Neural cell (in vitro differentiated cells): ENCODE data around the gene KCNA2. TPM values are rescaled to one million over a fixed set of nuclear protein-coding genes. Genes with fewer than 3 reads are reported as not detected.

Source experiments
- H2AFZ ChIP-seq: fragments of 200-600, 300-800 bp; sonication (generic), shearing (Covaris generic); 2 replicates; pipeline ENCODE4 v1.6.0; 2014; ENCODE audit warnings: low read depth, mild to moderate bottlenecking, antibody characterized with exemption, low read length, moderate library complexity
- H3F3A ChIP-seq: fragments of 200-600 bp; shearing (Covaris generic); 2 replicates; pipeline ENCODE4 v1.6.1; 2016; ENCODE audit warnings: mild to moderate bottlenecking, moderate library complexity, mixed read lengths, antibody characterized with exemption, low read length; ENCODE audit not compliant: insufficient read depth, poor library complexity, severe bottlenecking
- H3K27ac ChIP-seq: fragments of 200-600, 300-800 bp; sonication (generic), shearing (Covaris generic); 2 replicates; pipeline ENCODE4 v1.5.1; 2014; ENCODE audit warnings: mild to moderate bottlenecking, low read length, moderate library complexity
- H3K27me3 ChIP-seq: fragments of 300-800, 200-600 bp; sonication (generic), shearing (Covaris generic); 2 replicates; pipeline ENCODE4 v1.6.0; 2014; ENCODE audit warnings: mild to moderate bottlenecking, low read depth, low read length, moderate library complexity; ENCODE audit not compliant: insufficient read depth
- H3K36me3 ChIP-seq: fragments of 300-800, 200-600 bp; sonication (generic), shearing (Covaris generic); 2 replicates; pipeline ENCODE4 v1.5.1; 2014; ENCODE audit warnings: mild to moderate bottlenecking, antibody characterized with exemption, low read length, moderate library complexity; ENCODE audit not compliant: insufficient read depth
- H3K4me2 ChIP-seq: fragments of 300-800, 200-600 bp; sonication (generic), shearing (Covaris generic); 2 replicates; pipeline ENCODE4 v1.6.0; 2014; ENCODE audit warnings: mild to moderate bottlenecking, low read length
- H3K4me3 ChIP-seq: fragments of 300-800, 200-600 bp; sonication (generic), shearing (Covaris generic); 2 replicates; pipeline ENCODE4 v1.5.1; 2014; ENCODE audit warnings: mild to moderate bottlenecking, low read length, moderate library complexity
- H3K79me2 ChIP-seq: fragments of 200-600 bp; shearing (Covaris generic); replicated peaks from 2 replicates; pipeline ENCODE4 v1.6.0; 2014; ENCODE audit warnings: mild to moderate bottlenecking, low read length, moderate library complexity; ENCODE audit not compliant: insufficient read depth
- H3K9ac ChIP-seq: fragments of 300-800, 200-600 bp; sonication (generic), shearing (Covaris generic); 2 replicates; pipeline ENCODE4 v1.6.1; 2016; ENCODE audit warnings: mild to moderate bottlenecking, low read length, mixed read lengths
- H3K9me2 ChIP-seq: fragments of 200-600 bp; shearing (Covaris generic); 2 replicates; pipeline ENCODE4 v1.6.1; 2016; ENCODE audit warnings: mild to moderate bottlenecking, low read length, mixed read lengths; ENCODE audit not compliant: insufficient read depth
- H3K9me3 ChIP-seq: fragments of 200-600, 300-800 bp; sonication (generic), shearing (Covaris generic); 2 replicates; pipeline ENCODE4 v1.6.1; 2016; ENCODE audit warnings: mild to moderate bottlenecking, mixed run types, low read length, moderate library complexity, mixed read lengths
- H4K20me1 ChIP-seq: fragments of 200-600 bp; shearing (Covaris generic); 2 replicates; pipeline ENCODE4 v1.6.1; 2016; ENCODE audit warnings: mild to moderate bottlenecking, mixed run types; ENCODE audit not compliant: insufficient read depth
- CTCF ChIP-seq: fragments of 450-650 bp; IDR thresholded peaks from 2 replicates; pipeline ENCODE4 v1.5.1; 2014; ENCODE audit warnings: antibody characterized with exemption, mild to moderate bottlenecking, moderate library complexity; ENCODE audit not compliant: poor library complexity, severe bottlenecking
- EP300 ChIP-seq: fragments of 450-650 bp; conservative IDR thresholded peaks from 2 replicates; pipeline ENCODE4 v1.6.1; 2014; ENCODE audit warnings: antibody characterized with exemption, mild to moderate bottlenecking, moderate library complexity; ENCODE audit not compliant: poor library complexity, severe bottlenecking
- EZH2 ChIP-seq: fragments of 200-600, 300-800 bp; shearing (Covaris generic), sonication (generic); IDR thresholded peaks from 2 replicates; pipeline ENCODE4 v1.6.1; 2014; ENCODE audit warnings: antibody characterized with exemption, low read length, borderline replicate concordance, mild to moderate bottlenecking; ENCODE audit not compliant: insufficient read depth, poor library complexity, severe bottlenecking
- MXI1 ChIP-seq: fragments of 450-650 bp; conservative IDR thresholded peaks from 2 replicates; pipeline ENCODE4 v1.6.1; 2014; ENCODE audit warnings: antibody characterized with exemption, mild to moderate bottlenecking; ENCODE audit not compliant: poor library complexity, severe bottlenecking
- POLR2AphosphoS5 ChIP-seq: IDR thresholded peaks from 2 replicates; pipeline ENCODE4 v1.6.1; 2012
- RAD21 ChIP-seq: fragments of 450-650 bp; conservative IDR thresholded peaks from 2 replicates; pipeline ENCODE4 v1.6.1; 2014; ENCODE audit warnings: antibody characterized with exemption, mild to moderate bottlenecking, moderate library complexity
- REST ChIP-seq: IDR thresholded peaks from 2 replicates; pipeline ENCODE4 v1.6.1; 2012; ENCODE audit warnings: borderline replicate concordance
- SMC3 ChIP-seq: fragments of 450-650 bp; conservative IDR thresholded peaks from 2 replicates; pipeline ENCODE4 v1.6.1; 2014; ENCODE audit warnings: antibody characterized with exemption, mild to moderate bottlenecking, moderate library complexity; ENCODE audit not compliant: poor library complexity
- TAF1 ChIP-seq: IDR thresholded peaks from 2 replicates; pipeline ENCODE4 v1.6.1; 2012; ENCODE audit warnings: low read depth
- polyA plus RNA-seq: library from polyadenylated mRNA; depleted of rRNA; stranded (reverse); fragments of >200 nt; gene quantifications from 2 replicates; pipeline ENCODE4 v1.2.3, GENCODE V29; 2014

KCNA2 gene
- polyA plus RNA-seq, 1 donor from 2014 or later = 3.4 TPM

GRCh38 chr1:110572751-110573150, 33.4 kb downstream of the KCNA2 start:
- no peak overlapping the region for H3K9ac ChIP-seq
- no peaks in the 10 kb centered on the region for H3K36me3 ChIP-seq
- H3K27ac ChIP-seq = no peak overlapping the region
- no peaks in the 10 kb centered on the region for H3F3A ChIP-seq
- H3K9me2 ChIP-seq = no peaks in the 10 kb centered on the region
- H3K9me3 ChIP-seq = no peaks in the 10 kb centered on the region
- H4K20me1 ChIP-seq = no peaks in the 10 kb centered on the region
- no peak overlapping the region for H2AFZ ChIP-seq
- no peaks in the 10 kb centered on the region for H3K27me3 ChIP-seq
- no peak overlapping the region for H3K4me2 ChIP-seq
- no peak overlapping the region for H3K4me3 ChIP-seq
- H3K79me2 ChIP-seq = no peaks in the 10 kb centered on the region
- TF ChIP-seq CTCF (no peak), SMC3 (no peak), EZH2 (no peak), RAD21 (no peak), POLR2AphosphoS5 (no peak), EP300 (no peak), MXI1 (no peak), REST (no peak), TAF1 (no peak)

DNA sequence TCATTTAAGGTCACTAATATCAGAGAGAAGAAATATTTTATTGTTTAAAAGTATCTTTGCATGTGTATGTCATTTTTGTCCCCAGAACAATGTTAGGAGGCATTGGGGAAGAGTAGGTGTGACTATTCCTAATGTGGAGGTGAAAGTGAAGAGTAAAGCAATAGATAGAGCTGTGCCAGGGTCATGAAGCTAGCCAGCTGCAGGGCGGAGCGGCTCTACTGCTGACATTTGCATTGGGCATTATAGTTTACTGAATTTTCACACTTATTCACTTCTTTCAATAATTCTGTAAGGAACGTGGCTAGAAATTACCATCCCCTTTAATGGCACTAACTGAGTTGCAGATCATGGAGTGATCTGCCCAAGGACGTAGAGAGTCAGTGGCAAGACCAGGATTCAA, 35.3 kb downstream of the KCNA2 start:
- H3K79me2 ChIP-seq = no peaks in the 10 kb centered on the region
- H3K36me3 ChIP-seq = no peaks in the 10 kb centered on the region
- H3K4me3 ChIP-seq = no peak overlapping the region
- no peaks in the 10 kb centered on the region for H4K20me1 ChIP-seq
- H3K9me3 ChIP-seq = no peaks in the 10 kb centered on the region
- no peaks in the 10 kb centered on the region for H3K9me2 ChIP-seq
- no peaks in the 10 kb centered on the region for H3K27me3 ChIP-seq
- no peak overlapping the region for H3K9ac ChIP-seq
- no peaks in the 10 kb centered on the region for H3F3A ChIP-seq
- no peak overlapping the region for H2AFZ ChIP-seq
- H3K27ac ChIP-seq = no peak overlapping the region
- no peak overlapping the region for H3K4me2 ChIP-seq
- TF ChIP-seq RAD21 (no peak), SMC3 (no peak), EP300 (no peak)

GRCh38 chr1:110570307-110570706, 35.9 kb downstream of the KCNA2 start:
- Histone ChIP-seq H3K9me3 (no peaks in the 10 kb centered on the region), H3F3A (no peaks in the 10 kb centered on the region), H4K20me1 (no peaks in the 10 kb centered on the region), H3K9me2 (no peaks in the 10 kb centered on the region), H3K79me2 (no peaks in the 10 kb centered on the region), H3K27ac (no peak overlapping the region), H3K4me3 (no peak overlapping the region), H3K4me2 (no peak overlapping the region), H3K27me3 (no peaks in the 10 kb centered on the region), H3K36me3 (no peaks in the 10 kb centered on the region), H3K9ac (no peak overlapping the region), H2AFZ (no peak overlapping the region)
- no peak for TF ChIP-seq CTCF
- TF ChIP-seq REST = no peak
- TF ChIP-seq TAF1 = no peak
- TF ChIP-seq SMC3 = no peak
- TF ChIP-seq EP300 = no peak
- no peak for TF ChIP-seq EZH2
- TF ChIP-seq RAD21 = no peak
- no peak for TF ChIP-seq MXI1
- no peak for TF ChIP-seq POLR2AphosphoS5
